ENCODE results near the gene MAP3K14.

GRCh38 chr17:45333702-45334092, 16.9 kb upstream of the MAP3K14 start:
- TF ChIP-seq POLR2AphosphoS5 (IDR thresholded peaks at IDR 0.05; ENCODE audit: low read depth, low read length) (no peak), TAF1 (IDR thresholded peaks at IDR 0.05; ENCODE audit: borderline replicate concordance, low read depth, low read length) (no peak)

Data from GM12892 (cell line).